ENCODE measurements around the gene PMIS2. TPM values are rescaled to one million over a fixed set of nuclear protein-coding genes. Genes with fewer than 3 reads are reported as not detected.
A peak's percentile ranks its signal among the peaks of the same experiment; 100 is the strongest.

Gene PMIS2
- total RNA-seq, 1 experiment from 2014 or later: not detected

DNA sequence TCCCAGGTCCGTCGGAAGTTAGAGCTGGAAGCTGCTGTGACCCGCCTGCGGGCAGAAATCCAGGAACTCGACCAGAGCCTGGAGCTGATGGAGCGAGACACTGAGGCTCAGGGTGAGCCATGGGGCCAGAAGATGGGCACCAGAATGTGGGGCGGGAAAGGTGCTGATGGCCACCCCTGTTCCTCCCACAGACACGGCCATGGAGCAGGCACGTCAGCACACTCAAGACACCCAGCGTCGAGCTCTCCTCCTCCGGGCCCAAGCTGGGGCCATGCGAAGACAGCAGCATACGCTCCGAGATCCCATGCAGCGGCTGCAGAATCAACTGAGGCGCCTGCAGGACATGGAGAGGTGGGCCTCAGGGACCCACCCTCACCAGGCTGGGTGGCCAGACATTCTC is 29.1 kb downstream of the PMIS2 start:
- Mint-ChIP-seq H3K4me1 (ENCODE audit: low read depth, unreplicated experiment) (peaks cover 9% of the 10 kb centered on the region), H3K27me3 (ENCODE audit: insufficient read depth, unreplicated experiment) (no peaks in the 10 kb centered on the region), H3K4me3 (ENCODE audit: unreplicated experiment) (no peak overlapping the region), H3K9me3 (ENCODE audit: unreplicated experiment) (no peaks in the 10 kb centered on the region), H3K27ac (ENCODE audit: unreplicated experiment) (no peak overlapping the region), H3K36me3 (ENCODE audit: insufficient read depth, unreplicated experiment) (peaks cover 21% of the 10 kb centered on the region)
- no peak overlapping the region for H3K4me3 ChIP-seq (ENCODE audit: low read depth, low read length)
- no peaks in the 10 kb centered on the region for H3K36me3 ChIP-seq (ENCODE audit: control insufficient read depth, insufficient read depth, low read length)
- DNase-seq: no peak
- no peaks in the 10 kb centered on the region for H3K9me3 ChIP-seq
- H3K27me3 ChIP-seq (replicated peaks; ENCODE audit: control insufficient read depth, insufficient read depth, low read length): no peaks in the 10 kb centered on the region
- TF ChIP-seq, protein P1, sequence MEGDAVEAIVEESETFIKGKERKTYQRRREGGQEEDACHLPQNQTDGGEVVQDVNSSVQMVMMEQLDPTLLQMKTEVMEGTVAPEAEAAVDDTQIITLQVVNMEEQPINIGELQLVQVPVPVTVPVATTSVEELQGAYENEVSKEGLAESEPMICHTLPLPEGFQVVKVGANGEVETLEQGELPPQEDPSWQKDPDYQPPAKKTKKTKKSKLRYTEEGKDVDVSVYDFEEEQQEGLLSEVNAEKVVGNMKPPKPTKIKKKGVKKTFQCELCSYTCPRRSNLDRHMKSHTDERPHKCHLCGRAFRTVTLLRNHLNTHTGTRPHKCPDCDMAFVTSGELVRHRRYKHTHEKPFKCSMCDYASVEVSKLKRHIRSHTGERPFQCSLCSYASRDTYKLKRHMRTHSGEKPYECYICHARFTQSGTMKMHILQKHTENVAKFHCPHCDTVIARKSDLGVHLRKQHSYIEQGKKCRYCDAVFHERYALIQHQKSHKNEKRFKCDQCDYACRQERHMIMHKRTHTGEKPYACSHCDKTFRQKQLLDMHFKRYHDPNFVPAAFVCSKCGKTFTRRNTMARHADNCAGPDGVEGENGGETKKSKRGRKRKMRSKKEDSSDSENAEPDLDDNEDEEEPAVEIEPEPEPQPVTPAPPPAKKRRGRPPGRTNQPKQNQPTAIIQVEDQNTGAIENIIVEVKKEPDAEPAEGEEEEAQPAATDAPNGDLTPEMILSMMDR (IDR thresholded peaks at IDR 0.05; ENCODE audit: insufficient read depth in 1 of 2, low read depth in 1 of 2, low read length in 1 of 2, severe bottlenecking in 1 of 2, unreplicated experiment in 1 of 2): no peak
- CTCF ChIA-PET: no interaction called here
- POLR2A ChIA-PET: interaction anchor here (0.6 kb wide), 1 partner anchor 46 kb away, joined by 5 read pairs; no protein-coding TSS in a partner anchor
- BruUV-seq (replicated peaks): no TSS peak
- H3K4me1 ChIP-seq: 0 out of 2 replicates have a peak, but pooled peaks cover 4% of the 10 kb centered on the region
- intact Hi-C loops (cut with micrococcal nuclease; ENCODE audit: unreplicated experiment): no loop called here

DNA sequence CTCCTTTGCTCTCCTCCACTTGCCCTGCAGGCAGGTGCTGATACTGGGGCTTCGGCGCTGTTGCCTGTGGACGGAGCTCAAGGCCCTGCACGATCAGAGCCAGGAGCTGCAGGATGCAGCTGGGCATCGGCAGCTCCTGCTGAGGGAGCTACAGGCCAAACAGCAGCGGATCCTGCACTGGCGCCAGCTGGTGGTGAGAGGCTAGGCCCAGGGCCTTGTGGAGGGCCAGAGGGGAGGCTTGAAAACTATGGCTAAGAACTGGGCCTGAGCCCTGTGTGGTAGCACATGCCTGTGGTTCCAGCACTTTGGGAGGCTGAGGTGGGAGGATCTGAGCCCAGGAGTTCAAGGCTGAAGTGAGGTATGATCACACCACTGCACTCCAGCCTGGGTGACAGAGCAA is 32.9 kb downstream of the PMIS2 start:
- BruUV-seq (replicated peaks): no TSS peak
- H3K4me3 ChIP-seq (ENCODE audit: low read depth, low read length): no peak overlapping the region
- H3K4me1 Mint-ChIP-seq (ENCODE audit: low read depth, unreplicated experiment): no peaks in the 10 kb centered on the region
- H3K36me3 ChIP-seq (ENCODE audit: control insufficient read depth, insufficient read depth, low read length): no peaks in the 10 kb centered on the region
- TF ChIP-seq, protein P1 (IDR thresholded peaks at IDR 0.05; ENCODE audit: insufficient read depth in 1 of 2, low read depth in 1 of 2, low read length in 1 of 2, severe bottlenecking in 1 of 2, unreplicated experiment in 1 of 2): peak in 1 of 2 experiments; percentile 37
- POLR2A ChIA-PET: no interaction called here
- no peaks in the 10 kb centered on the region for H3K4me1 ChIP-seq
- no peak overlapping the region for H3K4me3 Mint-ChIP-seq (ENCODE audit: unreplicated experiment)
- no peaks in the 10 kb centered on the region for H3K27me3 ChIP-seq (replicated peaks; ENCODE audit: control insufficient read depth, insufficient read depth, low read length)
- no peaks in the 10 kb centered on the region for H3K9me3 Mint-ChIP-seq (ENCODE audit: unreplicated experiment)
- intact Hi-C loops (cut with micrococcal nuclease; ENCODE audit: unreplicated experiment): no loop called here
- H3K9me3 ChIP-seq: no peaks in the 10 kb centered on the region
- H3K36me3 Mint-ChIP-seq (ENCODE audit: insufficient read depth, unreplicated experiment): peaks cover 17% of the 10 kb centered on the region
- CTCF ChIA-PET: interaction anchor here (1.0 kb wide), 2 partner anchors 63 to 108 kb away, joined by 6 to 15 read pairs; no protein-coding TSS in a partner anchor
- peak in 1 of 2 experiments; percentile 33 for DNase-seq
- H3K27ac Mint-ChIP-seq (ENCODE audit: unreplicated experiment): no peak overlapping the region
- no peaks in the 10 kb centered on the region for H3K27me3 Mint-ChIP-seq (ENCODE audit: insufficient read depth, unreplicated experiment)

DNA sequence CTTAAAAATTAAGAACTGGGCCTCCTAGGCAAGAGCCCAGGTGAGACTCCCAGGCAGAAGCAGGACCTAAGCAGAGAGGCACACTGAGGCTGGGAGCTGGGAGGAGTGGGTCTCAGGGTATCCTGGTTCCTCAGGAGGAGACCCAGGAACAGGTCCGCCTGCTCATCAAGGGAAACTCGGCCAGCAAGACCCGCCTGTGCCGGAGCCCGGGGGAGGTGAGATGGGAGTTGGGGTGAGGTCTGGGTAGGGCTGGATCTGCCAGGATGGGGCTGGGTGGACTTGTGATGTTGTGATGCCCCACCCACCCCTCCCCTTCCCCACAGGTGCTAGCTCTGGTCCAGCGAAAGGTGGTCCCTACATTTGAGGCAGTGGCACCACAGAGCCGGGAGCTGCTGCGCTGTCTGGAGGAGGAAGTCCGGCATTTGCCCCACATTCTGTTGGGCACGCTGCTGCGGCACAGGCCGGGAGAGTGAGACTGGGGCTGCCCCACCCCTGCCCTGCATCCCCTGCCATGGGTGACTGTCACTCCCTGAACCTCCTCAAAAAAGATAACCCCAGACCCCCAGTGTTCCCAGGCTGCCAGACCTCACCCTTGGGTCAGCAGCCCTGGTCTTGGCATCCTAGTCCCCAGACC is 33.4 kb downstream of the PMIS2 start:
- intact Hi-C loops (cut with micrococcal nuclease; ENCODE audit: unreplicated experiment): no loop called here
- TF ChIP-seq, protein P1 (IDR thresholded peaks at IDR 0.05; ENCODE audit: insufficient read depth in 1 of 2, low read depth in 1 of 2, low read length in 1 of 2, severe bottlenecking in 1 of 2, unreplicated experiment in 1 of 2): no peak

More for the DNA sequence above, 33.4 kb downstream of the PMIS2 start:
- no peaks in the 10 kb centered on the region for H3K36me3 ChIP-seq (ENCODE audit: control insufficient read depth, insufficient read depth, low read length)
- no peaks in the 10 kb centered on the region for H3K9me3 Mint-ChIP-seq (ENCODE audit: unreplicated experiment)
- no peak overlapping the region for H3K4me3 ChIP-seq (ENCODE audit: low read depth, low read length)
- no peaks in the 10 kb centered on the region for H3K4me1 Mint-ChIP-seq (ENCODE audit: low read depth, unreplicated experiment)
- H3K4me3 Mint-ChIP-seq (ENCODE audit: unreplicated experiment): no peak overlapping the region
- no peaks in the 10 kb centered on the region for H3K4me1 ChIP-seq
- no peaks in the 10 kb centered on the region for H3K9me3 ChIP-seq
- H3K27me3 ChIP-seq (replicated peaks; ENCODE audit: control insufficient read depth, insufficient read depth, low read length): no peaks in the 10 kb centered on the region
- ChIA-PET CTCF (interaction anchor here (1.0 kb wide), 2 partner anchors 64 to 109 kb away, joined by 6 to 15 read pairs; no protein-coding TSS in a partner anchor), POLR2A (no interaction called here)
- peaks cover 18% of the 10 kb centered on the region for H3K36me3 Mint-ChIP-seq (ENCODE audit: insufficient read depth, unreplicated experiment)
- BruUV-seq (replicated peaks): no TSS peak
- DNase-seq: no peak
- H3K27me3 Mint-ChIP-seq (ENCODE audit: insufficient read depth, unreplicated experiment): no peaks in the 10 kb centered on the region
- no peak overlapping the region for H3K27ac Mint-ChIP-seq (ENCODE audit: unreplicated experiment)
